Muscle layer of colon (tissue), 2 donors: ENCODE measurements around the gene CSNK2B.

ENCODE experiments used
- H3K27ac ChIP-seq: one replicate; pipeline ENCODE4 v1.7.0; 2013; ENCODE audit warnings: low read depth, mild to moderate bottlenecking, low read length, moderate library complexity
- H3K27me3 ChIP-seq, 2 donors: one replicate each; pipeline ENCODE4 v1.7.0; 2013; ENCODE audit warnings: low read length in 2 of 2, mild to moderate bottlenecking in 2 of 2; ENCODE audit not compliant: insufficient read depth in 2 of 2, control insufficient read depth in 1 of 2
- H3K36me3 ChIP-seq: one replicate; pipeline ENCODE4 v1.7.0; 2013; ENCODE audit warnings: mild to moderate bottlenecking, low read length; ENCODE audit not compliant: insufficient read depth
- H3K4me1 ChIP-seq: one replicate; pipeline ENCODE4 v1.7.0; 2013; ENCODE audit warnings: mild to moderate bottlenecking, low read length; ENCODE audit not compliant: insufficient read depth
- H3K4me3 ChIP-seq, 2 donors: one replicate each; pipeline ENCODE4 v1.7.0; 2013; ENCODE audit warnings: low read length in 2 of 2, low read depth in 1 of 2, mild to moderate bottlenecking in 1 of 2, moderate library complexity in 1 of 2
- H3K9ac ChIP-seq: one replicate; pipeline ENCODE4 v1.7.0; 2013; ENCODE audit warnings: low read length
- H3K9me3 ChIP-seq: one replicate; pipeline ENCODE4 v1.7.0; 2013; ENCODE audit warnings: mild to moderate bottlenecking, low read length
- donor health status: abdominal sarcoma.
- donor health status: Adenocarcinoma of cecum.

Gene CSNK2B

GRCh38 chr6:31687321-31687720 is 21.4 kb downstream of the CSNK2B start:
- no peaks in the 10 kb centered on the region for H3K9me3 ChIP-seq
- H3K27ac ChIP-seq: no peak overlapping the region
- H3K27me3 ChIP-seq: no peaks in the 10 kb centered on the region
- H3K4me3 ChIP-seq: no peak overlapping the region
- no peak overlapping the region for H3K9ac ChIP-seq
- peaks cover 59% of the 10 kb centered on the region for H3K36me3 ChIP-seq
- H3K4me1 ChIP-seq: no peaks in the 10 kb centered on the region

- no peak overlapping the region for H3K27ac ChIP-seq
- no peaks in the 10 kb centered on the region for H3K4me1 ChIP-seq
Measured at GRCh38 chr6:31687860-31688693, 22.2 kb downstream of the CSNK2B start.

GRCh38 chr6:31689249-31690110 is 23.6 kb downstream of the CSNK2B start:
- Histone ChIP-seq H3K9ac (no peak overlapping the region), H3K27ac (no peak overlapping the region), H3K9me3 (no peaks in the 10 kb centered on the region), H3K4me1 (no peaks in the 10 kb centered on the region), H3K36me3 (peaks cover 81% of the 10 kb centered on the region), H3K27me3 (no peaks in the 10 kb centered on the region), H3K4me3 (no peak overlapping the region)

More at GRCh38 chr6:31687860-31688693, 22.2 kb downstream of the CSNK2B start:
- Histone ChIP-seq H3K27me3 (no peaks in the 10 kb centered on the region), H3K36me3 (peaks cover 67% of the 10 kb centered on the region), H3K4me3 (no peak overlapping the region), H3K9ac (no peak overlapping the region), H3K9me3 (no peaks in the 10 kb centered on the region)

DNA sequence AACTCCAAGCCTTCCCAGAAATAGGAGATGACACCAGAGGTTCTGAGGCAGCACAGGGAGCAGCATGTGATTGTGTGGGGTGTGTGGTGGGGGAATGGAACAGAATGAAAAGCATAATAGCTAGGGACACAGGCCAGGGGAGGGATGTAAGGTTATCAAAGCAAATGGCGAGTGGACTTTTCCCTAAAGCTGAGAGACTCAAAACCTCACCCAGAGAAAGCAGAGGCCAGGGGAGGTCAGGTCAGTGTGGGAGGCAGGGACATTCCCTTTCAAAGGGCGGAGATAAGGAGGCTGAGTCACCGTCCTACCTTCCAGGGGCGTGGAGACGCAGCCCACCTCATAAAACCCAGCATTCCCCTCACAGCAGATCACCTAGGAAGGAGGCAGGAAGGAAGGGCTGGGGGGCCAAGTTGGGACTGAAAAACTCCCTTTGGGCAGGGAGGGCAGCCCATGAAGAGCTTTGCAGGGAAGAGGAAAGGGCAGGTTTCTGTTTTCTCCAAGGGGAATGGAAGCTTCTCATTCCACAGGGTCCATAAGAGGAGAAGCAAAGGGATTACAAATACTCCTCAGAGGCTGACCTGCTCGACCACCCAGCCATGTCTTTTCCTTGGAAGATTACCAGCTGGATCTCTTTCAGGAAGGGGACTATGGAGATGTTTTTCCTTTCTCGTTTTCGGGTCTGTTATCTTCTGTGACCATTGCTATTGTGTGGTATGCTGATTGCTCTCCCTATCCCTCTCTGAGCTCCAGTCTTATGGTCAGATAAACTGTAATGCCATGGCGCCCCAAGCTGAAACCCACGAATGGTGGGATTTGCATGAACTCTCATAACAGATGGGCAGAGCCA is 24.6 kb downstream of the CSNK2B start:
- Histone ChIP-seq H3K4me3 (no peak overlapping the region), H3K36me3 (peaks cover 90% of the 10 kb centered on the region), H3K9me3 (no peaks in the 10 kb centered on the region), H3K27me3 (no peaks in the 10 kb centered on the region), H3K9ac (no peak overlapping the region), H3K4me1 (no peaks in the 10 kb centered on the region), H3K27ac (no peak overlapping the region)

DNA sequence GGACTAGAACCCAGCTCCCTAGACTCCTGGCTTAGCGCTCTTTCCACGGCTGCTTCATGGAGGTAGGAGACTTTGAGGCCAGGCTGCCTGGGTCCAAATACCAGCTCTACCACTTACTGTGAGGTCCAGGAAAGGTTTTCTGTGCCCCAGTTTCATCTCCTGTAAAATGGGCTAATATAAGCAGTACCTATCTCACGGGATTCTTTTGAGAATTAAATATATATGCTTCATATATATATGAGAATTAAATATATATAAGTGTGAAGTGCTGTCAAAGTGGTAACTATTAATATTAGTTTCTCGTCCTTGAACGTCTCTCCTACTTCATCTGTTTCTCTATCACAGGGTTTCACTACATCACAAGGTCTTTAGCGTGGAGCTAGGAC is 25.2 kb downstream of the CSNK2B start:
- no peak overlapping the region for H3K9ac ChIP-seq
- H3K4me1 ChIP-seq: no peaks in the 10 kb centered on the region
- H3K4me3 ChIP-seq: no peak overlapping the region
- H3K27me3 ChIP-seq: no peaks in the 10 kb centered on the region
- H3K27ac ChIP-seq: no peak overlapping the region
- peaks cover 89% of the 10 kb centered on the region for H3K36me3 ChIP-seq
- no peaks in the 10 kb centered on the region for H3K9me3 ChIP-seq

DNA sequence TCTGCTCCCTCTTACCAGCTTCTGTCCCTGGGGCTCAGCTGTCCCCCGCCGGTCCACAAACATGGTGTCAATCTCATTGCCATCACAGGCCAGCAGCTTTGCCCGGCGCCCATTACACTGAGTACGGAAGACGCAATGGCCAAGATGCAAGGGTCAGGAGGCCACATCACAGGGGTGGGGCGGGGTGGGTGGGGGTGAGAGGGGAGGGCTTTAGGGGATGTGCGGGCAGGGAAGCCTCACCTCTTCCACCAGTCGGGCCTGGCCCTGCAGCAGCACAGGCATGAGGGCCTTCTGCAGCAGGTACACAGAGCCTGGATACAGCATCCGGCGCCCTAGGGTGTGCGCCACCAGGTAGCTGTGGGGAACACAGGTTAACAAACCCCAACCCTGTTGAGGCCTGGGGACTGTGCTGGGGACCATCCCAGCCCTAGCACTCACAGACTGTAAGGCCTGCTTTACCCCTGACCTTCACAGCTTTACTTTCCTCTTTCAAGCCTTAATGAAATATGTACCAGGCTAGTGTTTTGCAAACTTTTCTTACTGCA is 25.8 kb downstream of the CSNK2B start:
- H3K27ac ChIP-seq: no peak overlapping the region
- no peak overlapping the region for H3K4me3 ChIP-seq
- H3K9me3 ChIP-seq: no peaks in the 10 kb centered on the region
- no peaks in the 10 kb centered on the region for H3K4me1 ChIP-seq
- no peak overlapping the region for H3K9ac ChIP-seq
- no peaks in the 10 kb centered on the region for H3K27me3 ChIP-seq
- H3K36me3 ChIP-seq: peaks cover 89% of the 10 kb centered on the region

DNA sequence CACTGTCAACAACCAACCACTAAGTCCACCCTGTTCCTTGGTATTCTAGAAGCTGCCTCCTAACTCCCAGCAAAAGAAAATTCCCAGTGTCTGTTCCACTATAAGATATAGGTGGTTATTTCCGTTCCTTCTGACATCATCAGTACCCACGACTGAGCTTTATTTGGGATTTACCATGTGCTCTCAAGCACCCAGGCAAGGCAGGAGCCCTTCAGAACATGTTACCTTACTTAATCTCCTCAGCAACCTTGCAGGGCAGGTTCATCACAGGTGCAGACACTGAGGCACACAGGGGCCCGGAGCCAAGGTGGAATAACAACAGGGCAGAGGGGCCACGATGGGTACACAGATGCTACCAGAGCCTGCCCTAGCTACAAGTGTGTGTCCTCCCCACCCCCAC is 26.5 kb downstream of the CSNK2B start:
- no peaks in the 10 kb centered on the region for H3K27me3 ChIP-seq
- peaks cover 86% of the 10 kb centered on the region for H3K36me3 ChIP-seq
- no peaks in the 10 kb centered on the region for H3K4me1 ChIP-seq

DNA sequence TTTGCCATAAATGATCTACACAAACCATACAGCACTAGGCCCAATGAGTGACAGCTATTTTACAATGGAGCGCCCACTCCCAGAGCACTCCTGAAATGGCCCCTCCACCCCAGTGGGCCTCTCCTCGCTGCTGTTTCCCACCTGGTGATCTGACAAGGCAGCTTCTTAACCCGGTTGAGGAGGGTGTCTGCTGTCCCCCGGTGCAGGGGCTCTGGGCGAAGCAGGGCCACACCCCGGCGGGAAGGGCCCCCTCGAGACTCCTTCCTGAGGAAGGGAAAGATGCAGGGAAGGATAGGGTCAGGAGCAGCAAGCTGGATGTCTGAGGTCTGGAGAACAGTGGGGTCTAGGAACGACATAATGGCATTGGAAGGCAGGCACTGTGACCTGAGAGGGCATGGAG is 27.0 kb downstream of the CSNK2B start:
- Histone ChIP-seq H3K9me3 (no peaks in the 10 kb centered on the region), H3K27me3 (no peaks in the 10 kb centered on the region), H3K9ac (no peak overlapping the region), H3K4me1 (no peaks in the 10 kb centered on the region), H3K4me3 (no peak overlapping the region), H3K36me3 (peaks cover 80% of the 10 kb centered on the region), H3K27ac (no peak overlapping the region)

More for the DNA sequence above, 26.5 kb downstream of the CSNK2B start:
- H3K9ac ChIP-seq: no peak overlapping the region
- no peak overlapping the region for H3K27ac ChIP-seq
- H3K9me3 ChIP-seq: no peaks in the 10 kb centered on the region
- no peak overlapping the region for H3K4me3 ChIP-seq

DNA sequence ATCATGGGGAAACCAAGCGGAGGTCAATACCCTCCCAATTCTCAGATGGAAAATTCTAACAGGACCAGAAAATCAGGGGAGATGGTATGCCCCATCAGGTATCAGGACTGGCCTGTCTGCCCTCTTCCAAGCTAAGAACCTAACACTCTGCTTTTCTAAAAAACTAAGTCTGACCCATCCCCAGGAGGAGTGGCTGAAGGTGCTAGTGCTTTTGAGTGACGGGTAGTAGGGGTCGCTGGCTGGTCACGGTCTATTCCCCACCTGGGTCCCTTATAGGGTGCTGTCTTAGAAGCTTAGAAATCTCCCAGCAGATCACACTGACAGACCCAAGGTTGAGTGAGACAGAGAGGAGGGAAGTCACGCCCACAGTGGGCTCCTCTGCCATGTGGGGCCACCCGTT is 27.7 kb downstream of the CSNK2B start:
- Histone ChIP-seq H3K36me3 (peaks cover 74% of the 10 kb centered on the region), H3K9ac (no peak overlapping the region), H3K4me1 (no peaks in the 10 kb centered on the region), H3K4me3 (no peak overlapping the region), H3K27me3 (no peaks in the 10 kb centered on the region), H3K9me3 (no peaks in the 10 kb centered on the region), H3K27ac (no peak overlapping the region)

DNA sequence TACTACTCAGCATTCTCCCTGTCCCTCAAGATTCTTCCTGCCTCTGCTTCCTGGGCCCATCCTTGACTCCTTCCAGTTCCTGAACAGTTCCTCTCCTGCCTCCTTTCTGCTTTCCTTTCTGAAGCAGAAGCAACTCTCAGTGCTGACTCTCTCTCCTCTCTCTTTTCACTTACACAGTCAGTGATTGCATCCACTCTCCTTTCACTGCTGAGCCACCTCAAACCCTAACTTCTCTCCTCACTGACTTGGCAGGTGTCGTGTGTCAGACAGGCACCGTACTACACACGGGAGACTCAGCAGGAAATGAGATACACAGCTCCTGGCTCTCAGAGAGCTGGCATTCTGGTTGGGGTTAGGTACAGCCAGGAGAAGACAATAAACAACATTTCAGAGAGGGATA is 31.7 kb downstream of the CSNK2B start:
- no peaks in the 10 kb centered on the region for H3K9me3 ChIP-seq
- H3K27ac ChIP-seq: no peak overlapping the region
- H3K4me1 ChIP-seq: peaks cover 18% of the 10 kb centered on the region
- no peak overlapping the region for H3K9ac ChIP-seq
- H3K36me3 ChIP-seq: peaks cover 40% of the 10 kb centered on the region
- no peaks in the 10 kb centered on the region for H3K27me3 ChIP-seq
- no peak overlapping the region for H3K4me3 ChIP-seq
